Activated CD4-positive, CD25-positive, alpha-beta regulatory T cell treated with anti-CD3 and anti-CD28 coated beads, Interleukin-2, amount 50 U/mL, for 72 hours (primary cell): ENCODE data around the gene ZBTB20.
A peak's percentile ranks its signal among the peaks of the same experiment; 100 is the strongest.

Source experiments
- DNase-seq: peaks from one replicate; pipeline ENCODE4 v3.0.0; 2021

ZBTB20 gene

GRCh38 chr3:115085197-115085865, 61.8 kb downstream of the ZBTB20 start:
- DNase-seq: no peak

GRCh38 chr3:115084686-115085085, 62.4 kb downstream of the ZBTB20 start:
- no peak for DNase-seq

DNA sequence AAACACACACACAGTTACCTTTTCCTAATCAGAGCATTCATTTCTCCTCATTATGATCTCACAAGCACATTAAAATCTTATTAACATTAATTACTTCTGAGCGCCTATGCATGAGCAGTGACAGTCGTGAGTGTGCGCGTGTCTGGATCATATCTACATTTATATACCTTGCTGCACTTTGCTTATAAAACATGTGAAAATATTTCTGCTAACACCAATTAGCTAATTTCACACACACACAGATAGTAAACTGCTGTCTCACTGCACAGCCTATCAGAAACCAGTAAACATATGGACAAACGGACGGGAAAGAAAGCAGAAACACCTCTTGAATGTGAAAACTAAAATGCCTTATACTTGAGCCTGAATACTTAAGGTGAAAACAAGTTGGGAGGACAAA, 64.8 kb downstream of the ZBTB20 start:
- DNase-seq: no peak

DNA sequence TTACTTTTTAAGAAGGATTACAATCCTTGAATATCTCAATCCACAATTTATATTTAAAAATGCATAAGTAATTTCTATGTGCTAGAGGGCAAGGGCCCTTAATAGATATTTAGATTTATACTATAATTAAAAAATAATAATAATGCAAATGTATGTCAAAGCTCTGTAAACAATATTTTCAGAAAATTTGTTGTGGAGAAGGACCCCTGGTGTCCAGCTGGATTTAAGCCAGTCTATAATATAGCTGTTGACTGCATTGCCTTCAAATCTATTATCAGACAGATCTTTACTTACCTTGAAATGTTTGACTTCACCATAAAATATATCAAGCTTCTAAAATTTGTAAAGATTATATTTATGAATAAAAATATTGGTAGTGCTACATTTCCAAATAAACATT, 65.6 kb downstream of the ZBTB20 start:
- DNase-seq: no peak

GRCh38 chr3:115077501-115078250, 69.4 kb downstream of the ZBTB20 start:
- no peak for DNase-seq

DNA sequence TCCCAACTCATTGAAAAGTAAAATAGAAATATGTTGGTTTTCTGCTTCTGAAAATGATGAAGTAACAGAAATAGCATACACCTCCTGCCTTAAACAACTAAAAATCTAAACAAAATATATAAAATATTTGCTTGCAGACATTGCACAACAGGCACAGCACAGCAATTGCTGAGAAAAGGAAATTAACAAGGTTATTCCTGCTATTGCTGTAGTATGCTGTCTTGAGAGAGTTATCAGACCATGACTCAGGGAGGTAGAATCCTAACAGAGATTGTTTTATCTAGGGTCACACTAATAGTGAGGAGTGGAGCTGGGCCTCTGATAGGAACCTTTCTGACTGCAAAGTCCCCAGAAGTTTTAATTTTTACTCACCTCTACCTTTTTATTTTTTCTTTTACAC, 72.6 kb downstream of the ZBTB20 start:
- no peak for DNase-seq

DNA sequence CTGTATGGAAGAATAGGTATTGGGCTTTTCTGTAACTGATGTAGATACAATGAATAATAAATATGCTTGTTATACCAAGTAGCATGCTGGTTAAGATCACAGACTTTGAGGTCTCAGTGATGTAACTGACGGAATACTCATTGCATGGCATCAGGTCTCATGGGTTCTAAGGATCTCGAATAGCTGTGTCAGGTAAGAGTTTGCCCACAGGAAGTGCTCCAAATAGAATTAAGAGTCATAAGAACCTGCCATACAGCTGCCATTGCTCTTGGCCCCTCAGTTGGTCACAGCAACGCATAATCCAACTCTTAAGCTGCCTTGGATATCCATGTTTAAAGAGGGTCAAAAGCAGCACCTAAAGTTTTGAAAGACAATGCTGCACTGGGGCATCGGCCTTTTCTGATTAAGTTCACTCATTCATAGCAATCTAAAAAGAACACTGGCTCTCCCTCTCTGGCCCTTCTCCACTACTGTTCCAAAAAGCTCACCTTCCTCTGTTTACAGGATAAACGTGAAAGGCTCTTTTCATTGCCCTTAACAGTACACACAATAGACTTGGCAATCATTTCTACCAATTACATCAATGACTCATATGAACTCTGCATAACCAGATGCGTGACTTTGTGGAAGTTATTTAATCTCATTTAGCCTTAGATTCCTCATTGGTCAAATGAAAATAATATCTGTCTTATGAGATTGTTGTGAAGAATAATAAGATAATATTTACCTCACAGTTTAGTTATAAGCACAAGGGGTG, 74.6 kb downstream of the ZBTB20 start:
- DNase-seq: no peak

DNA sequence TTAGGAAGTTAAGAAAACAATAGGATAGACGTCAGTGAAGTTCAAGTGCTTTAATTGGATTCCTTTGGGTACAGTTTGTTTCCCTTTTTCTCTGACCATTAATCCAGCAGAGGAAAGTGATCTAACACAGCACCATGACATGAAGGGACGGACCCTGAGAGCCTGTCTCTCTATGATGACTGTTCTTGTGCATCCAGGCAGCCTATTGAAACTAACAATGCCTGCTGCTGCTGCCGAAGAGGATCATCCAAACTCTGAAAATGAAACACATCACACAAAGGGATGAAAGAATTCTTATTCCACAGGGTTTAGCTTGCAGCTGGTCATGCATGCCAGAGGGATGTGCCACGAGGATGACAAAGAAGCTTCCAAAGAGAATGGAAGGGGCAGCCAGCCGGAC, 75.5 kb downstream of the ZBTB20 start:
- no peak for DNase-seq

GRCh38 chr3:115071166-115071565, 75.9 kb downstream of the ZBTB20 start:
- DNase-seq: no peak

DNA sequence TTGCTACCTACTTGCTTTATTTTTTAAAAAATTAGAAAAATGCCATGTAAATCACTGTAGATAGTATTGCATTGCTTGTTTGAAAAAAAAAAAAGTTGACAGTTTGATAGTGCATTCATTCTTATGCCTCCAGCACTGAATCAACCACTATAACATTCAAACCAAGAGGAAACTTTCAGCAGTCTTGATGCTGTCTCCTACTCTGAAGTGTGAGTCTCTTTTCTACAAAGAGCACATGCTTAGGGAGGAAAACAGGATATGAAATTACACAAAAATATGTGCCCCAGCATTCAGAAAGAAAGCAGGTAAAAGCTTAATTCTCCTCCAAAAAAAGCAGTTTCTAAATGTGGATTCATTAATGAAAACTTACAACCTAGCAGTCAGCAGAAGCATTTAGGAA, 78.3 kb downstream of the ZBTB20 start:
- no peak for DNase-seq

DNA sequence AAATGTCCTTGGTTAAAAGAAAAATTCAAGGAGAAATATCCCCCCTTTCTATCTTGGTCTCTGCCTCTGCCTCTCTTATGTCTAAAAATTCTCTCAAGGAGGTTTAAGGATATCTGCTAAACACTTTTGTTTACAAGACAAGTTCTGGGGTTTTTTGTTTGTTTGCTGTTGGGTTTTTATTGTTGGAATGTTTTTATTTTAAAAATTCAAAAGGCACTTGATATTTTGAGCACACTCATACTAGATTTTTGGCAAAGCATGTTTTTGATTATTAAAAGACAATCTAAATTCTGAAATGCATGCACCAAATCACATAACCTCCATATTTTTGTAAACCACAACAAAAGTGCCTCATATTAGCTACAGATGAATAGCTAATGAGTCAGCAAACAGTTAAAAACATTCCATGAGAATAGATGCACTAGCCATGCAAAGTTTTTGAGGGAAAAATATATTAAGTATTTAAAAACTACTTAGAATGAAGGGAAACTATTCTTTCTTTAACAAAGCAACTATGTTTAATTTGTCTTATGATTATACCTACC, 84.6 kb downstream of the ZBTB20 start:
- no peak for DNase-seq

DNA sequence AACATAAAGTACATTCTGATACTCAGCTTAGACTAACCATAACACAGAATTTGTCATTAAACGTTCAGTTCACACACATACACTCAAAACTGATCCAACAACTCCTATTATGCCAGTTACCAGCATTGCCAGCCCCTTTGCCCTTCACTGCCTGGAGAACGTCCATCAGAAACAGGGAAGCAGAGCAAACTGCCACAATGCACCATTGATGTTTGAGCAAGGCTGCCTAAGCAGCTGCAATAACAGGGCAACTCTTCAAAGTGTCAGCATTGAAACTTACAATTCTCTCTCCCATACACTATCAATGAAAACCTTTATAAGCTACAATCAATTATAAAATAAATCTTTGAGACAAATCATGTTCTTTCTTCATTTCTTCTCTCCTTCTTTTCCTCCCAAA, 85.1 kb downstream of the ZBTB20 start:
- no peak for DNase-seq

DNA sequence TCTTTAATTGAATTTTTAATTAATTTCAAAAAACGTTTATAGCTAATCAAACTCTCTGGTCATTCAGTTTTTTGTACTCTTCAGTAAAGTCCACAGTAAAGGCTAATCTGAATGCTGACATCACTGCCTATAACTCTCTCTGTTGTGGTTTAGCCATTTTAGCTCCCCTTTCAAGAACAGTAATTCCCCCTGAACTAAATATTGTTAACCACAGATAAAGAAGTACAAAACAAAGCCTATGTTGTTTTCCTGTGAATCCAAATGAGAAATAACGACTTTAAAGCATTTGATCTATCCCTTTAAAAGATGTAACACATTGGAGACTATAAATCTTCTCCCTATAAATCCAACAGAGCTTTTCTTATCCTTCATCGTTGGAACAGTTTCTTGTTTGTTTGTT, 94.2 kb downstream of the ZBTB20 start:
- DNase-seq: no peak

DNA sequence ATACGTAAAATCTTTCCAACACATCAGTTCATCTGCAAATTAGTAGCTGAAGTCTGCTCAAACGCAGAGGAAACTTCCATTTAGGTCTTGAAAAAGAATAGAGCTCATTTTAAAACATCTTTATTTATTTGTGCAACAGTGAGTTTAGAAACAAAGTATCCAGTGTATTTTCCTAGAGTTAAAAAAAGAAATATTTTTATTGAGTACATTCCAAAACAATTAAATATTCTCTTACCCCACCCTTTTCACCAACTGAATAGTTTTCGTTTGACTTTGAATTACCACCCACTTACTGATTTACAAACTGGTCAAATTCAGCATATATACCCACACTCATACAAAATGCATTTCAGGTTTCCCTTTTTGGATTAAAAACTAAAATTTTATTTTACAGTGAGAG, 104.7 kb downstream of the ZBTB20 start:
- no peak for DNase-seq

- DNase-seq: peak; percentile 31
Observed at GRCh38 chr3:115040673-115041286, 106.3 kb downstream of the ZBTB20 start.

- no peak for DNase-seq
Observed at GRCh38 chr3:115040246-115040645, 106.8 kb downstream of the ZBTB20 start.

DNA sequence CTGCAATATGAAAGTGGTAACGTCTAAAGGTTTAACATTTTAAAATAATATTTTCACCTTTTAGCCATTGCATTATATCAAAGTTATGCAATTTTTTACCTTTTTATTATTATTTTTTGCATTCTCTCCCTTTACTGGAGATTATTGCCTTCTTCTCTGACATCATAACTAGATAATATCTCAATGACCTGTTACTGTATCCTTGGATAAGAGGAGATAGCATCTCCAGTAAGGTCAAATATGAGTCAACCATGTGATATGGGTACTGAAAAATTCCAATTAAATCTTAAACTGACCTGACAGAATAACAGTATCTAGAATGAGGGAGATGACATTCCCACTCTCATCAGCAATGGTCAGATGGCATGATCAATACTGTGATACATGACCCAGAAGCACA, 108.3 kb downstream of the ZBTB20 start:
- DNase-seq: no peak

GRCh38 chr3:115022835-115023398, 124.2 kb downstream of the ZBTB20 start:
- DNase-seq: no peak

GRCh38 chr3:115022199-115022598, 124.9 kb downstream of the ZBTB20 start:
- no peak for DNase-seq

GRCh38 chr3:115021061-115021460, 126.0 kb downstream of the ZBTB20 start:
- no peak for DNase-seq

DNA sequence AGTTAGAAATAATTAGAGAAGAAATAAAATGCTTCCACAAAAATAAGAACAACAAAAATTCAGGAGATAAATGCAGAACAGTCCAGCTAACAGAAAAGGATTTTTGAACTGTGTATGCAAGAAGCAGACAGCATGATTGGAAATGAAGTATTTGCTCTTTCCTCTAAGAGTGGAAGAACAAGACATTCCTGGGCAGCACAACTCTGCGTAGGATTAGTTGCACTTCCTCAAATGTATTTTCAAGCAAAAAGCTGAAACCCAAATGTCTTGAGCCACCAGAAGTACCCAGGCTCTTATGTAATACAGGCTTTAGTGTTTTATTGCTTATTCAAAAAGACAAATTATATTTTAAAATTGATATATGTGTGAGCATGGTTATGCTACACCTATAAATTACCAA, 127.2 kb downstream of the ZBTB20 start:
- DNase-seq: no peak

DNA sequence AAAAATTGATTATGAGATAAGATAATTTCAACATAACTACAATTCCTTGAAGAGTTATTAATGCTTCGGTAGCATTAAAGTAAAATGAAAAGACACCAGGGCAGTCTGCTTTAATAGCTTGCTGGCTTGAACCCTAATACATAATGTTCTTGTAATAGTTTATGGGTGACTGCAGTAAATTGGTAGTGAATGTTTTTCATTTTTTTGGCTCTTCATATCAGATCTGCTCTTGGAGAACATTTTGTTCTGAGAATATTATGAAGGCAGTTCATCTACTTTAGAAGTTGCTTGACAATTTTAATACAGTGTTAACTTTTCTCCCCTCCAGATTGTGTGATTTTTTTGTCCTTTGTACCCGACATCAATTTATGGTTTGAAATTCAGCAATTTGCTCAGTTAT, 128.4 kb downstream of the ZBTB20 start:
- no peak for DNase-seq

DNA sequence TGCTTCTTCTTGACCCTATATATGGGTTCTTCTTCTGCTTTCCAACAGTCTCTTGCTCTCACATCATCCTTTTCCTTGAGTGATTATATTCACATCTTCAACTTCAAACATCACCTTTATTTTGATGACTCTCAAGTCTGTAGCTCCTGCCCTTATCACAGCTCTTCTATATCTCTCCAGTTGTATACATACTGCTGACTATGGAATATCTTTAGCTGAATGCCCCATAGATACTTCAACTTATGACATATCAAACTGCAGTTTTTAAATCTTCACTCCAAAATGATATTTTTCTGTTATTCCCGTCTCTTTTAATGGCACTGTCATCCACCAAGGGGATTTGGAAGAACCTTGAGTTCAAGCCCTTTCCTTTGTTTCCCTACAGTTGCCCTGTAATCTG, 139.1 kb downstream of the ZBTB20 start:
- no peak for DNase-seq
